HCT116 (cell line): Measurements from ENCODE around the gene CST6. TPM values are rescaled to one million over a fixed set of nuclear protein-coding genes. Genes with fewer than 3 reads are reported as not detected.

Experiments
- ATAC-seq: fragments of 200-7000 bp; cut with Tn5 transposase; 2 replicates; pipeline ENCODE4 v1.9.1; 2020; ENCODE audit warnings: mild to moderate bottlenecking, moderate library complexity
- BruUV-seq: library from RNA; stranded (reverse); fragments of 400-500 nt; replicated peaks from 2 replicates; lab custom pipeline; 2021; lab: Mats Ljungman, UMichigan
- CTCF ChIA-PET: fragments of 300-600 bp; sonication (Branson Sonifier 250); formaldehyde crosslinking; loops from one replicate; lab custom pipeline; 2021; ENCODE audit warnings: antibody characterized with exemption; lab: Charles Lee
- POLR2A ChIA-PET: fragments of 300-600, 350-600 bp; sonication (Branson Sonifier 250); formaldehyde crosslinking; loops from one replicate; lab custom pipeline; 2021; ENCODE audit warnings: antibody characterized with exemption; lab: Charles Lee
- RAD21 ChIA-PET, 2 experiments: fragments of 300-600 bp; sonication (Branson Sonifier 250); formaldehyde crosslinking; loops; one replicate each; lab custom pipeline; 2023; ENCODE audit warnings: low total read pairs in 2 of 2; ENCODE audit not compliant: uncharacterized antibody in 2 of 2, unreplicated experiment in 2 of 2, low non-redundant PET in 1 of 2; lab: Charles Lee
- DNase-seq: peaks from one replicate; pipeline ENCODE4 v3.0.0-alpha.2; 2010; ENCODE audit warnings: low read depth, low spot score
- H2AFZ ChIP-seq: fragments of 200-600 bp; shearing (Covaris generic), sonication (generic); 2 replicates; pipeline ENCODE4 v1.6.1; 2017; ENCODE audit warnings: low read depth, mixed run types, mixed read lengths, antibody characterized with exemption, low read length; ENCODE audit not compliant: poor library complexity, severe bottlenecking
- H3K27ac ChIP-seq: 2 replicates; pipeline ENCODE4 v1.5.1; 2012; ENCODE audit warnings: low read depth, low read length
- H3K27me3 ChIP-seq: fragments of 200-600 bp; sonication (generic); 2 replicates; pipeline ENCODE4 v1.6.1; 2016; ENCODE audit warnings: mixed run types, low read length, mixed read lengths; ENCODE audit not compliant: insufficient read depth
- H3K36me3 ChIP-seq, 2 experiments: fragments of 200-500 bp in 1 of 2; fragments of 200-600 bp in 1 of 2; sonication (Bioruptor generic) in 1 of 2; sonication (generic) in 1 of 2; 2 replicates each; pipeline versions ENCODE4 v1.5.1 to v1.6.1; 2014 to 2016; ENCODE audit warnings: low read length in 2 of 2, inconsistent platforms in 1 of 2, mixed read lengths in 1 of 2, mixed run types in 1 of 2; ENCODE audit not compliant: insufficient read depth in 2 of 2, control insufficient read depth in 1 of 2
- H3K4me1 ChIP-seq, 2 experiments: fragments of 200-600 bp in 1 of 2; sonication (generic) in 1 of 2; 2 replicates each; pipeline versions ENCODE4 v1.5.1 to v1.6.1; 2012 to 2017; ENCODE audit warnings: low read length in 2 of 2, inconsistent platforms in 1 of 2, mild to moderate bottlenecking in 1 of 2, mixed read lengths in 1 of 2, mixed run types in 1 of 2, moderate library complexity in 1 of 2; ENCODE audit not compliant: insufficient read depth in 2 of 2, control insufficient read depth in 1 of 2
- H3K4me2 ChIP-seq: fragments of 200-600 bp; sonication (generic); 2 replicates; pipeline ENCODE4 v1.6.1; 2017; ENCODE audit warnings: mixed run types, low read length, mixed read lengths
- H3K4me3 ChIP-seq, 2 experiments: fragments of 200-600 bp in 1 of 2; sonication (generic) in 1 of 2; replicated peaks in 1 of 2; 2 replicates each; pipeline ENCODE4 v1.5.1; 2011 to 2016; ENCODE audit warnings: low read length in 2 of 2, control low read depth in 1 of 2, low read depth in 1 of 2, mild to moderate bottlenecking in 1 of 2, mixed read lengths in 1 of 2, mixed run types in 1 of 2
- H3K79me2 ChIP-seq: fragments of 200-600 bp; sonication (generic); 2 replicates; pipeline ENCODE4 v1.6.1; 2017; ENCODE audit warnings: mild to moderate bottlenecking, mixed run types, low read length, moderate library complexity, mixed read lengths; ENCODE audit not compliant: insufficient read depth
- H3K9ac ChIP-seq: fragments of 200-600 bp; sonication (generic); 2 replicates; pipeline ENCODE4 v1.6.1; 2016; ENCODE audit warnings: low read length, mixed read lengths
- H3K9me2 ChIP-seq: fragments of 200-600 bp; sonication (generic), shearing (Covaris generic); 2 replicates; pipeline ENCODE4 v1.6.1; 2017; ENCODE audit warnings: mixed run types, mild to moderate bottlenecking, moderate library complexity; ENCODE audit not compliant: insufficient read depth
- H3K9me3 ChIP-seq, 2 experiments: fragments of 200-500 bp in 1 of 2; fragments of 200-600 bp in 1 of 2; sonication (Bioruptor generic) in 1 of 2; sonication (generic) in 1 of 2; 2 replicates each; pipeline ENCODE4 v1.6.1; 2014 to 2017; ENCODE audit warnings: low read length in 2 of 2, mixed read lengths in 2 of 2, inconsistent platforms in 1 of 2, low read depth in 1 of 2, mild to moderate bottlenecking in 1 of 2, mixed run types in 1 of 2, moderate library complexity in 1 of 2; ENCODE audit not compliant: control insufficient read depth in 1 of 2, insufficient read depth in 1 of 2
- H4K20me1 ChIP-seq: fragments of 200-600 bp; sonication (generic), shearing (Covaris generic); 2 replicates; pipeline ENCODE4 v1.6.1; 2017; ENCODE audit warnings: mixed run types, mild to moderate bottlenecking, moderate library complexity; ENCODE audit not compliant: insufficient read depth
- ATF3 ChIP-seq: IDR thresholded peaks from 2 replicates; pipeline ENCODE4 v1.6.1; 2012
- CBX3 ChIP-seq: IDR thresholded peaks from 2 replicates; pipeline ENCODE4 v1.6.1; 2012; ENCODE audit warnings: low read depth
- CEBPB ChIP-seq: IDR thresholded peaks from 2 replicates; pipeline ENCODE4 v1.6.1; 2012; ENCODE audit warnings: low read depth
- EGR1 ChIP-seq: IDR thresholded peaks from 2 replicates; pipeline ENCODE4 v1.6.1; 2012; ENCODE audit warnings: low read depth
- ELF1 ChIP-seq: IDR thresholded peaks from 2 replicates; pipeline ENCODE4 v1.6.1; 2012; ENCODE audit warnings: low read depth, borderline replicate concordance
- EZH2 ChIP-seq: fragments of 200-600 bp; sonication (generic); IDR thresholded peaks from 2 replicates; pipeline ENCODE4 v1.6.1; 2017; ENCODE audit warnings: antibody characterized with exemption, mixed run types
- EZH2phosphoT487 ChIP-seq: fragments of 200-600 bp; IDR thresholded peaks from 2 replicates; pipeline ENCODE4 v1.6.1; 2018; ENCODE audit warnings: antibody characterized with exemption, borderline replicate concordance
- JUND ChIP-seq: IDR thresholded peaks from 2 replicates; pipeline ENCODE4 v1.6.1; 2012
- MAX ChIP-seq: IDR thresholded peaks from 2 replicates; pipeline ENCODE4 v1.6.1; 2012
- POLR2AphosphoS5 ChIP-seq: IDR thresholded peaks from 2 replicates; pipeline ENCODE4 v1.6.1; 2011; ENCODE audit warnings: mild to moderate bottlenecking, low read depth, low read length, moderate library complexity
- RAD21 ChIP-seq: IDR thresholded peaks from 2 replicates; pipeline ENCODE4 v1.6.1; 2012; ENCODE audit warnings: low read depth, mild to moderate bottlenecking
- REST ChIP-seq: IDR thresholded peaks from 2 replicates; pipeline ENCODE4 v1.6.1; 2012; ENCODE audit warnings: low read depth
- SIN3A ChIP-seq: IDR thresholded peaks from 2 replicates; pipeline ENCODE4 v1.6.1; 2012; ENCODE audit warnings: low read depth
- SRF ChIP-seq: IDR thresholded peaks from 2 replicates; pipeline ENCODE4 v1.6.1; 2012; ENCODE audit warnings: low read depth
- YY1 ChIP-seq: IDR thresholded peaks from 2 replicates; pipeline ENCODE4 v1.6.1; 2011; ENCODE audit warnings: low read length, low read depth, moderate library complexity, mild to moderate bottlenecking; ENCODE audit not compliant: insufficient replicate concordance; ENCODE audit errors: extremely low read depth
- ZBTB33 ChIP-seq: IDR thresholded peaks from 2 replicates; pipeline ENCODE4 v1.6.1; 2011; ENCODE audit warnings: mild to moderate bottlenecking, low read length, moderate library complexity; ENCODE audit not compliant: insufficient replicate concordance; ENCODE audit errors: extremely low read depth
- ZFX ChIP-seq: fragments of 450-650 bp; IDR thresholded peaks from 2 replicates; pipeline ENCODE4 v1.6.1; 2017
- ZNF274 ChIP-seq: fragments of 200-500 bp; sonication (Bioruptor generic); IDR thresholded peaks from 2 replicates; pipeline ENCODE4 v1.6.1; 2014; ENCODE audit warnings: mild to moderate bottlenecking, low read depth, low read length, inconsistent platforms
- intact Hi-C: fragments of 100-400 bp; cut with micrococcal nuclease; formaldehyde crosslinking; loops from 2 replicates; pipeline ENCODE4 v1.10.0; 2022
- total RNA-seq: library from RNA; stranded (reverse); gene quantifications from one replicate; pipeline ENCODE4 v1.2.1, GENCODE V29; 2021; ENCODE audit not compliant: unreplicated experiment

The CST6 gene
- total RNA-seq, 1 experiment from 2014 or later: 68.1 TPM

GRCh38 chr11:65981972-65982823 is 29.6 kb upstream of the CST6 start:
- Histone ChIP-seq H3K27me3 (no peaks in the 10 kb centered on the region), H3K9ac (no peak overlapping the region), H3K36me3 (peaks cover 0 to 4% of the 10 kb centered on the region in 2 experiments; a peak in 1 of 4 replicates), H3K4me2 (no peak overlapping the region), H3K79me2 (no peaks in the 10 kb centered on the region), H3K4me1 (no peaks in the 10 kb centered on the region), H4K20me1 (no peaks in the 10 kb centered on the region), H3K4me3 (no peak overlapping the region), H2AFZ (no peak overlapping the region), H3K27ac (no peak overlapping the region), H3K9me2 (no peaks in the 10 kb centered on the region), H3K9me3 (no peaks in the 10 kb centered on the region)
- ATAC-seq (0 out of 2 replicates have a peak, but pooled peaks have one; percentile 9), DNase-seq (no peak)
- intact Hi-C loops: no loop called here
- CTCF ChIA-PET: no interaction called here
- no peak for TF ChIP-seq JUND
- no peak for TF ChIP-seq CEBPB
- no peak for TF ChIP-seq ZNF274
- TF ChIP-seq ELF1: no peak
- no peak for TF ChIP-seq REST
- TF ChIP-seq SIN3A: no peak
- no peak for TF ChIP-seq CBX3
- no peak for TF ChIP-seq ZFX
- no peak for TF ChIP-seq EZH2phosphoT487
- no peak for TF ChIP-seq ZBTB33
- TF ChIP-seq EZH2: no peak
- TF ChIP-seq EGR1: no peak
- TF ChIP-seq POLR2AphosphoS5: no peak
- TF ChIP-seq RAD21: no peak
- TF ChIP-seq ATF3: no peak
- no peak for TF ChIP-seq YY1
- no peak for TF ChIP-seq MAX
- TF ChIP-seq SRF: no peak
- POLR2A ChIA-PET: no interaction called here
- BruUV-seq: no TSS peak
- RAD21 ChIA-PET: no interaction called here
